GM21360 (cell line): Measurements from ENCODE around the gene WWC2.

ENCODE experiments used
- ATAC-seq: cut with Tn5 transposase; IDR thresholded peaks from one replicate; pipeline ENCODE4 v1.9.1; 2021; ENCODE audit warnings: mild to moderate bottlenecking, moderate library complexity; ENCODE audit not compliant: unreplicated experiment

The WWC2 gene

DNA sequence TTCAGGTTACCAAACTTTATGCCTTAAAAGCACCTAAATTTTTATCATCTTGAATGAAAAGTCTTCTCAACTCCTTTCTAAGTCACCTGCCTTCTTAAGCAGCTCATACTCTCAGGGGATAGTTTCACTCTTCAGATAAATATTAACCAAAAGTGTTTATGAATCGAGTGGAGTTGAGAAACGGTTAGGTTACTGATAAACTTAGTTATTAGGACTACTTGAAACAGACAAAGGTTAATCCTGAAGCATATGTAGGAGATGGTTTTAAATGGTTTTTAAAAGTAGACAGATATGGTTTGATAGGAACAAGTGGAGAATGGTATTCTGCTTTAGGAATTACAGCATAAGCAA is 188.2 kb downstream of the WWC2 start:
- ATAC-seq = no peak

DNA sequence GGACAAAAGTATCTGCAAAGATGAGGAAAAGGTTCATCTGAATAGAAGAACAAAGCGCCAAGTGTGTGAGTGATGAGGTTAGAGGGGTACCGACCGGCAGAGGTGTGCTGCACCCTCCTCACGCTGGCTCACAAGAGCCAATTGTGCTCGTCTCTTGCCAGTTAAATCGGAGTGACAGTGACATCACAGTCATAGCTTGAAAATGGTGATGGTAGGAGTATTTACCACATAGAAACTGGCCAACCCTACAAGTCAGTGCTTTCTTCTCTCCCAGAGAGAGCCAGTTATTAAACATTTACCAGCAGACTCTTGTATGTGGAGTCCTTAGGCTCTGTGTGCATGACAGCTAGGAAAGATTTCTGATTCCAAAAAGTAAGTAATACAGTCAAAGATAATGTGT is 188.6 kb downstream of the WWC2 start:
- ATAC-seq = no peak

DNA sequence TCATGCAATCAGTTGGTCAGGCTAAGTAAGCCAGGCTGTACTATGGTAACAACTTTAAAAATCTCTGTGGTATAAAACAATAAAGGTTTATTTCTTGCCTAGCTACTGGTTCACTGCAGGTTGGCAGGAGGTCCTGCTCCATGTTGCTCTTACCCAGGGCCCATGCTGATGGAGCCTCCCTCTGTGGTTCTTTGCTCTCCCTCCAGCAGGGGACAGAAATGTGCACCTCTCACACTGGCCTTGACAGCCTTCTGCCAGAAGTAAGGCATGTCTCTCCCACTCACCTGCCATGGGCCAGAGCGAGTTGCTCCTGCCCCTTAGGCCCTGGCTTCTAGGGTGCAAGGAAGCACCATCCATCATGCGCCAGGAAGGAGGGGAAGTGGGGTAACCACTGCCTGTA is 189.9 kb downstream of the WWC2 start:
- ATAC-seq = no peak

DNA sequence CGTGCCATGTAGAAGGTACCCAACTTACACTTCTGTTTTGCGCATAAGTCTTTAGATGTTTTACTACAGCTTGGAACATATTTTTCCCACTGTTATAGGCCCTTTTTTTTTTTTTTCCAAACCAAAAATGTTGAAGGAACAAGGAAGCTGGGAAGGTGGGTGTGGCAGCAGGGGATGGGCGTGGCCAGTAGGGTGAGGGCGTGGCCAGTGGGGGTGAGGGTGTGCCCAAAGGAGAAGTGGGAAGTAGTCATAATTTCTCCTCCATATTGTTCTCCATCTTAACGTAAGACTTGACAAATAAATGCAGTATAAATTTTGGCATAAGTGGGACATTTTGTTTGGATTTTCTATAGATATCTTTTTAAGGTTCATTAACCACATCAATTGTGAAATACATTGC is 190.6 kb downstream of the WWC2 start:
- ATAC-seq = no peak

DNA sequence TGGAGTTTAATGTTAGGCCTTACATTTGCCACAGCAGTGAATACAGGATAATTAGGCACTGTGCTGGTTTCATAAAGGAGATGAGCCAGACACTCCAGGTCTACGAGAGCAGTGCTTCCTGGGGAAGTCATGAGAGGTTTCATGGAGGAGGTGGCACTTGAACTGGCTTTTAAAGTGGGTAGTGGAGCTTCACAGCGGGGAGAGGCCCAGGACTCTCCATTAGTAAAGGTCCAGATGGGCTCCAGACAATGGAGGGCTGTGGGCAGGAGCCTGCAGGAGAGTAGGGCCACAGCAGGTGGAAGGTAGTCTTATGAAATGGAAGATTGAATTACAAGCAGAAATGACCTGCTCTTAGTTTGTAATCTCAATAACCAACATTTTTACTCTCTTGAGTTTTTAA is 192.0 kb downstream of the WWC2 start:
- ATAC-seq = no peak

DNA sequence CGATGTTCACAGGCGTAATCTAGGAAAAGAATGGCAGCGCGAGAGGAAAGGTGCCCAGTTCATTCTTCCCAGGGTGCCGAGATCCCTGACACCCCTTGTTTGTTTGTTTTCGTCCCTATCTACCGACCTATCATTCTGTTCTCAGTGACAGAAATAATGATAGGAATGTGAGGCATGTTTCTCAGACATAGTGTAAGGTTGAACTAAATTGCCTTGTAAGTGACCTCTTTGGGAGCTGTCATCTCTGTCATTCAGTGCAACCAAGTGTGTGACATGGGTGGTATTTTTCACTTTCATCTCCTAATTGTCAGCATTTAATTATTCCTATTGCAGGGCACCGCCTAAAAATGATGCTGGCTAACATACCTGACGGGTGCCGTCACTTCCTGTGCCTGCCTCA is 196.7 kb downstream of the WWC2 start:
- no peak for ATAC-seq

DNA sequence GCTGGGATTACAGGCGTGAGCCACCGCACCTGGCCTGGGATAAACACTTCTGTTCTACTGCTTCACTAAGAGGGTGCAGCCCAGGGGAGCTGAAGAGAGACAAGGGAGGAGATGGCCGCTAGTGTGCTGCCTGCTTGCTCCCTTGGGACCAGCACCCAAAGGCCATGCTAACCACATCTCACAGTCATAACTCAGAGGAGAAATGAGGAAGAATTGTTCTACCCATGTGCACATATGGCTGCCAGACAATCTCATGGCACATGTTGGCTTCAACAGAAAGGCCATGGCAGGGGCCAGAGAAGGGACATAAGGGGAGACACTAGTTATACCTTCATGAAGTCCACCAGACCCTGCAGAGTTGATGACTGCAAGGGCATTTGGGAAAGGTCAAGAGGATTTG is 198.6 kb downstream of the WWC2 start:
- ATAC-seq = peak; percentile 49

DNA sequence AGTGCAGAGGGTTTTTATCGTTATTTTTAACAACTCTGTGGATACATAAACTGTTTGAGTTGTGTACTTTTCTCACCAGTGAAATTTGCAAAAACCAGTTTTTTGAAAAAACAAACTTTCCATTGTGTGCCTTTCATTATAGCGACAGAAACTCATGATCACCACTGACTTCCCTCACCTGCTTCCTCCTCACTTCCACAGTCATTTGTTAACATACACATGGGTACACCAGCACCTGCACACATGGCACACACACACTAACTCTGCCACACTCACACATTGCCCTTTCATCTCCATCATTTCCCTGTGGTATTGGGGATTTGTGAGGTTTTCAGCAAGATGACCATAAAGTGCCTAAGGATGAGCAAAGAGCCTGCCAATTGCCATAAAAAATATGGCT is 200.4 kb downstream of the WWC2 start:
- ATAC-seq = no peak

DNA sequence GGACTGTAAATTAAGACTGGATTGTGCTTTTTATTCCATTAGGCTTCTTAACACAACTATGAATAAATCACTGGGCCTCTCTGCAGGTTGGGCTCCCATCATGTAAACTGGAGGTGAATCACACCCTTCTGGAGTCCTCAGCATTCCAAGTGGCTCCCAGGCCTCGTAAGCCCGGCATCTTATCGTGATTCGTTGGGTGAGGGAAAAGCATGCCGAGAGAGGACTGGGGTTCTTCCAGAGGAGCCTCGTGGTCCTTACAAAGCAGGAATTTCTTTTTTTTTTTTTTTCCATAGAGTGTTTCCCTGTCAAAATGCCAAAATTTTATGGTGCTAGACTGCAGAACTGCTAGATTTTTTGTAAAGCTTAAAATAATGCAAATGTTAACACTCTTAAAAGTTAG is 201.0 kb downstream of the WWC2 start:
- no peak for ATAC-seq

DNA sequence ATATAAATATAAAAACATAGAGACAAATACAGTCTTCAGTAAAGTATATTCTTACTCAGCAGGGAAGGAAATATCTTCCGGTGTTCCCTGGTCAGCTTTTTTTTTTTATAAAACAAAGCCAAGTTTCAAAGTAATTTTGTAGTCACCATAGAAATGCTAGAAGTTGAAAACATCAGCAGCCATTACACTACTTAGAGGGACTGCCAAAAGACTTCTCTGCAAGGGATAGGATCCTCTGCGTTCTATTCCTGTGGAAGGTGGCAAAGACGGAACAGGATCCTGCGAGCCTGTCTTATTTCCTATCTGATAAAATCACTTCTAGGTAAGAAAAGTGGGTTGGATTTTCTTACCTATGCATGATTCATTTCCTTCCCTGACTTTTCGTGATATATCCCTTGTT is 201.6 kb downstream of the WWC2 start:
- ATAC-seq = no peak

DNA sequence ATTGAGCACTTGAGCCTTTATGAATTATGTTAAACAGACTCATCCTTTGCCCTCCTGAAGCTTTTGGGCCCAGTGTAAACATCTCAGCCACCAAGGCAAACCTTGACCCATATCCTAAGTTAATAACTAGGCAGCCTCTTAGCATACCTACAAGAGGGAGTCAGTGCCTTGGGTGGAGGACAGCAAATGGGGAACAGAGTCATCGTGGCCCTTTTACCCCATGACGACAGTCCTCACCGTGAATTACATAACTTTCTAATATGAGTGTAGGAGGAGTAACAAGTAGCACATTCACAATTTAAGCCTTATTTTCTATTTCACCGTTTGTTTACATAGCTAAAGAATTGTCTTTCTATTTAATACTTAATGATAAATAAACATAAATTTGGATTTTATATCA is 204.2 kb downstream of the WWC2 start:
- ATAC-seq = no peak

DNA sequence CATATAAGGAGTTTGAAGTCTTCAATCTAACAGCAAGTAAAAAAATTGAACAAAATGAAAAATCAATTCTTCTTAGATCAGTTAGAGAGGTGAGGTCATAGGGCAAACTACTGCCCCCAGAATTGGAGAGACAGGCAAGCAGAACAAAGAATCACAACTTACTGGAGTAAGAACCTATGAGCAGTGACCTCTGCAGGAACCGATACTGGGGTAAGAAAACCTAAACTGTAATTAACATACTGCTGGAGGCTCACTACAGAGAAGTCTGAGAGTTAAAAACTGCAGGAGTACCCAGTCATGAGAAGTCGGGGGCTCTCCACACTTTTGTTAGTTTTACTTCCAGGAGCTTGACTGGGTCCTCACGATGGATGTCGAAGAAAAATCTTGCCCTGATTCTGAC is 205.0 kb downstream of the WWC2 start:
- ATAC-seq = peak; percentile 75

DNA sequence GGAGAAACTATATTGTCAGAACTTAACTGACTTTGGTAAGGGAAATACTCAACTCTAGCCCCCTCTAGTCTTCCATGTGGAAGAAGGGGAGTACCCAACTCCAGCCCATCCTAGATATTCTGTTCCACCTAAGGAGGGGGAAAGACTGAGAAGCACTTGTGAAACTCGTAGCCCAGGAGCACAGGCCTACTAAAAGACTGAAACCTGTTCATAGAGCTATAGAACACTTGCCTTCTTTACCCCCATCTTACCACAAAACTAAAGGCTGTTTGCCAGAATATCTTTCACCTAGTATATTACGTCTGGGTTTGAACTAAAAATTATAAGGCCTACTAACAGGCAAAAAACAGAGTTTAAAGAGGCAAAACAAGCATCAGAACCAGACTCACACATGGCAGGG is 205.5 kb downstream of the WWC2 start:
- no peak for ATAC-seq

DNA sequence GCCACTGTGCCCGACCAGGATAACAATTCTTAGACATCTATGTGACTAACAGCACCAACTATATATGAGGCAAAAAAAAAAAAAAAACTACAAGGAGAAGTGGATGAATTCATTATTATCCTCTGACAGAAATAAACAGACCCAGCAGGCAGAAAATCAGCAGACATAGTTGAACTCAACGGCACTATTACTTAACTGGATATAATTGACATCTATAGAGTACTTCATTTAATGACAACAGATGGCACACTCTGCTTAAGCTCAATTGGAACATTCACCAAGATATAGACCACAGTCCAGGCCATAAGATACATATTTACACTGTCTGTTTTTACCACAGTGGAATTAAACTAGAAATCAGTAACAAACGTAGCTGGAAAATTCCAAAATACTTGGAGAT is 207.8 kb downstream of the WWC2 start:
- ATAC-seq = no peak

DNA sequence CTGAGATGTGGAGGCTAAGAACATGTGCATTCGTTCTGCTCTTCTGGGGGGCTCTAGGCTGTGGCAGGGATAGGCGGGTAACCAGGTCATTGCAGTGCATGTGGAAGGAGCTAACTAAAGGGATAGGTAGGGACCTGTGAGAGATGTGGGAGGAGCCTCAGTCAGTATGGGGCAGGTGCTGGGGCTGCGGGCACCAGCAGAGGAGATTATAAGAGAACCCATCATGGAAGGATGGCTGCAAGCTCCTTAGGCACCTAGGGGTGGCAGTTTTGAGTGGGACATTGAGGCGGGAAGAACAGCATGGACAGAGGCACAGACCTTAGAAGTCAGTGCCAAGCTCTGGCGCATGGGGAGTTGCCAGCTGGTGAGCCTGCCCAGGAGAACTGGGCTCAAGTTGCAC is 213.8 kb downstream of the WWC2 start:
- ATAC-seq = no peak

DNA sequence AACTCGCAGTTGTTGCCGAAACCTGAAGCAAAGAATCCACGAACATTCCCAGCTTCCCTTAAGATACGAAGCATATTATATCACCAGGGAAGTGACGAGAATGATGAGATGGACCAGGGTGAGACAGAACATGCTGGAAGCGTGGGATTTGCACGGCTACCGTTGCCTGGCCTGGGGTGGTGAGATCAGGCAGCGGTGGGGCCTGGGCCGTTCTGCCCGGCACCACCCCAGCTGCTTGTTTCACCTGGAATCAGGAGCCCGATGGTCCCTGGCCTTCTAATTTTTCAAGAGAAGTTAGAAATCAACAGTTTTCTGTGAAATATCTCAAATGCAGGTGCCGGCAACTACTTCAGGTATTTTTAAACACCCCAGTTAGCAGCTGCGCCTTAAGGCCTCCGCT is 215.3 kb downstream of the WWC2 start:
- no peak for ATAC-seq

DNA sequence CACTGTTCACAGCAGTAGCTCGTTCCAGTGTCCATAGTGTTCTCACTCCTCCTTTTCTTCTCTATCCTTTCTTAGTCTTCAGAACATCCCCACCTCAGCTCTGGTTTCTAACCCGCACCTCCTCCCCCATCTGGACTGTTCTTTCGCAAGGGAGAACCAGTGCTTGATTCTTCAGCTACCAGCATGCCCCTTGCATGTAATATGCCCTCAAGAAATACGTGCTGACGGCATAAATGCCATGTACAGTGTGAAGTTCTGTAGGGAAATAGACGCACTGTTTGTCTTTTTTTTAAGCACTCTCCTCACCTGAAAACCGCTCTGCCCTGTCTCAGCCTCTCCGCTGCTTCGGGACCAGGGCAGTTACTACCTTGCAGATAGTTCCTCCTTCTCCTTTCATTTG is 215.7 kb downstream of the WWC2 start:
- no peak for ATAC-seq

DNA sequence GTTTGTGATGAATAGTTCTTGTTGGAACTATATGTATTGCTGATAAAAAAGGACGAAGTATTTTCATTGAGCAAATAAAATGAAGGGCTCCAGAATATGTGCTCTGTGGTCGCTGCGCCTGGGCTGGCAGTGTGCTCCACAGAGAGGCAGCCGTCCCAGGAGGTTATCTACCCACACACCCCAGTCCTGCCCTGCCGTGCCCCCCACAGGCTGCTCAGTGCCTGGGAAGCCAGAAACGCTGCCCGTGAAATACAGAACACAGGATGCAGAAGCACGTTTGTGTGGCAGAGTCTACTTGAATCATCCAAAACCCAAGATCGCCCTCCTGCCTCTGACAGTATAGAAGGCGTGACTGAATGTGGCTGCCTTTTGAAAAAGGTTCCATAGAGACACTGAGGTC is 219.6 kb downstream of the WWC2 start:
- ATAC-seq = no peak

DNA sequence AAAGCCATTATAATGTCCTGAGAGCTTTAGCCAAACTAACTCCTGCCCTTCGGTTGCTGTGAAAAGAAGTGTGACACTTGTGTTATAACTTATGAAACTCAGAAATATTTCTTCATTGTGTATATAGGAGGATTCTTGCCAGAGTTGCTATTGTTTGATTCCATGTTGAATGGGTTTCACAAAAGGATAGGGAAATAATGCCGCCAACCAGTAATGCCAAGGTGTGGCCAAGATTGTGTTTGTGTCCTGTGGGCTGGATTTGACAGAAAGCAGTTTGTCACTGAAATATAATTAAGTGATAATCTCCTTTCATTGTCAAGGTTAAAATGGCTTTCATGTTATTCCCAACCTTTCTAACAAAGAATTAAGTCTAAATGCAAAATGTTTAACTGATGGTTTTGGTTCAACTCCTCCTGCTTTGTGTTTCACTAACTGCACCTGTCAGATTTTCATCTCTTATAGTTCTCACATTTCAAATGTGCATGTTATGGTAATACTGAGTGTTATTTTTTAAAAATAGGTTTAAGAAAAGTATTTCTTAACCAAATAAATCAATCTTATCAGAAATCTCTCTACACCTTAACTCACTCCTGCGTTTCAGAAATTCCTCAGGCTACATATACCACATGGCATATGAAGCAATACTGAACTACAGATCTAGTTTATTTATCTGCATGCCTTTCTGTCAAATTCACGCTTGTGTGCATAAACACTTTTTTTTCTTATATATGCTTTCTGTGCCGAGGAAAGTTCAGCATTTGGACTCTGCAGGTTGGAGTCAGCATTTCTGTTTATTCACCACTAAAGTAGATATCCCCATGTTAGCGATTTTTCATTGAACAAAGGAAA is 221.4 kb downstream of the WWC2 start, which contains the start of gene CLDN22:
Gene CLDN22, minus strand, starts transcription at position 66 of the 849 bp plus-strand sequence. Its CDS starts 58 bp downstream, at position 8.
- no peak for ATAC-seq

DNA sequence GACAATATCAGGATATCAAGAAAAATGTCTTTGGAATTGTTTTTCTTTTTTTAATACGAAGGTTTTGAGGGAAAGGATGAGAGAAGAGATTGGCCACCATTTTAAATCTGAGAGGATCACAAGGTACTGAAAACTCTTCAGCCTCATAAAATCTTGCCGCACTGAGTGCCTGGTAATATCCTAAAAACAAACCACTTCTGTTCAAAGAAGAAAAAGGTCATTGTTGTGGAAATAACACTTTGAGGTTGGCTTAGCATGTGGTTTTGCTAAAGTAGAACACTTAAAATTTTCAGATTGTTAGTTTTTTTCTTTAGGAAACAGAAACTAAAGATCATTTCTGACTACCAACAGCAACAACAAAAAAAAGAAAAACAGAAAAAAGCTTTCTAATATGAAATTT is 222.0 kb downstream of the WWC2 start:
- no peak for ATAC-seq

DNA sequence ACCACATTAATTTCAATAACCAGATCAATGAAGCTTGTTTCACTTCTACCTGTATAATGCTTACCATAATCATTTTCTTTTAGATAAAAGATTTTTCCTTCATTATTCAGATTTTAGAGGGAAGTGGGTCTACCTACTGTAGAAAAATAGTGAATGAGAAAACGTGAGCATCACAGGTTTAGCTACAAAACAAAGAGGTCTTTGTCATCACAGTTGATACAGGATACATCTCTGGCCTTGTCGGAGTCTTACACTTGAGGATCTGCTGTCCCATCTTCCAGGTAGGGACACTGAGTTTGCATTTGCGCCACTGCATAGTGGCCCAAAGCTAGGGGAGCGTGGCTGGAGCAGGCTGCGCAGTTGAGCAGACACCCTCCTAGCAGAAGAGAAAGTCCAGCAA is 222.5 kb downstream of the WWC2 start:
- no peak for ATAC-seq

DNA sequence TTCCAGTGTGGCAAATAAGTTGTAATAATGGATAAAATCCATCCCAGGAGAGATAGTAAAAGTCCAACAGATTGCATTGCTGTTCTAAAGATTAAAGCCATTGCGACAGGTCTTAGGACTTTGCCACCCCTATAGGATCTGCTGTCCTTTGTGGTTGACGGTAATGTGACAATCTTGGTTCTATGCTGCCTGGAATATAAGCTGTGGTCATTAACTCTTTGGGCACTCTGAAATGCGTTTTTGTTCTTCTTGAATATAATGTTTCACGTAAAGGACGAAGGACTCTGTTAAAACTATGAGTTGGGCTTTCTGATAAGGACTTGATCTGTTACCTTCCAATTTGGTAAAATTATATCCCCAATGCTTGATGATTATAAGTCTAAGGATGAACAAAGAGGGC is 223.3 kb downstream of the WWC2 start, which contains the start of gene CLDN24:
Gene CLDN24, minus strand, starts transcription at position 101 of the 400 bp plus-strand sequence. Its CDS starts 0 bp downstream, at position 101.
- no peak for ATAC-seq

DNA sequence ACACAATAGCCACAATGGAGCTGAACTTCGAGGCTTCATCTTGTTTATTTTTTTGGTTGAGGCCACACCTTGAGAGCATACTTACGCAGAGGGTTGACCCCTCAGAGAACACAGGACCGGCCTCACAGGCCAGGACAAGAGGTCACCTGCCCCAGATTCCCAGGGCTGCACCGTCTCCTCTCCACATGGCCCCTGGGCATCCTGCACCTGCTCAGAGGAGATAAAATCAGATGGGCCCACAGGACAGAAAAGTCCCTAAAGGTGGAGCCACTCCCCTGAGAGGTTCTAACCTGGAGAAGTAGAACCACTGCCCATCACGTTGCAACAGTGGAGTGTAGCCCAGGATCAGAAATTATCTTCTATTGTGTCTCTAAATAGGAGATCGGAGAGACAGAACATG is 224.2 kb downstream of the WWC2 start:
- no peak for ATAC-seq
